Prostate gland (tissue), 2 donors: ENCODE data around the gene ALDH1L1. TPM values are rescaled to one million over a fixed set of nuclear protein-coding genes. Genes with fewer than 3 reads are reported as not detected.

Source experiments
- DNase-seq: peaks from one replicate; pipeline ENCODE4 v3.0.0-alpha.2; 2019; ENCODE audit warnings: low spot score
- H3K27ac ChIP-seq, 2 donors: fragments of 200-600 bp; sonication (generic); 2 replicates each; pipeline ENCODE4 v1.5.1; 2017 to 2019
- H3K27me3 ChIP-seq: fragments of 200-600 bp; sonication (generic); replicated peaks from 2 replicates; pipeline ENCODE4 v1.5.1; 2019; ENCODE audit not compliant: insufficient read depth
- H3K36me3 ChIP-seq, 2 donors: fragments of 200-600 bp; sonication (generic); 1 replicate in 1 of 2; 2 replicates in 1 of 2; pipeline versions ENCODE4 v1.5.1 to v1.8.1; 2017 to 2019
- H3K4me1 ChIP-seq: fragments of 200-600 bp; sonication (generic); replicated peaks from 2 replicates; pipeline ENCODE4 v1.5.1; 2019
- H3K4me3 ChIP-seq, 2 donors: fragments of 200-600 bp; sonication (generic); 2 replicates each; pipeline ENCODE4 v1.5.1; 2017 to 2019
- H3K9me3 ChIP-seq: fragments of 200-600 bp; sonication (generic); 2 replicates; pipeline ENCODE4 v1.5.1; 2017
- POLR2A ChIP-seq: fragments of 450-650 bp; IDR thresholded peaks from one replicate; pipeline ENCODE4 v1.6.1; 2016; ENCODE audit warnings: antibody characterized with exemption, mild to moderate bottlenecking
- POLR2AphosphoS5 ChIP-seq: sonication (generic); formaldehyde crosslinking; IDR thresholded peaks from one replicate; pipeline ENCODE4 v1.6.1; 2017; ENCODE audit warnings: antibody characterized with exemption
- WGBS: methylation state at CpG from one replicate; pipeline ENCODE4 v1.1.5; 2018; 5-methylcytosine and 5-hydroxymethylcytosine counted together
- intact Hi-C: fragments of 100-400 bp; cut with DNase I; formaldehyde crosslinking; loops from one replicate; pipeline ENCODE4 v1.14.2; 2022
- total RNA-seq, 2 donors: library from RNA; depleted of rRNA; stranded (reverse); fragments of >200 nt; gene quantifications; one replicate each; pipeline ENCODE4 v1.1.0, GENCODE V29; 2016
- TF ChIP-seq, protein P1 (sequence below), 4 experiments: fragments of 200-600 bp in 2 of 4; fragments of 450-650 bp in 2 of 4; sonication (generic) in 2 of 4; IDR thresholded peaks; 1 replicate in 3 of 4; 2 replicates in 1 of 4; pipeline ENCODE4 v1.5.1; 2016 to 2019; ENCODE audit warnings: antibody characterized with exemption in 4 of 4, mild to moderate bottlenecking in 2 of 4, moderate library complexity in 2 of 4

The ALDH1L1 gene
- total RNA-seq, 2 donors from 2014 or later = 19.6 to 57.3 TPM

DNA sequence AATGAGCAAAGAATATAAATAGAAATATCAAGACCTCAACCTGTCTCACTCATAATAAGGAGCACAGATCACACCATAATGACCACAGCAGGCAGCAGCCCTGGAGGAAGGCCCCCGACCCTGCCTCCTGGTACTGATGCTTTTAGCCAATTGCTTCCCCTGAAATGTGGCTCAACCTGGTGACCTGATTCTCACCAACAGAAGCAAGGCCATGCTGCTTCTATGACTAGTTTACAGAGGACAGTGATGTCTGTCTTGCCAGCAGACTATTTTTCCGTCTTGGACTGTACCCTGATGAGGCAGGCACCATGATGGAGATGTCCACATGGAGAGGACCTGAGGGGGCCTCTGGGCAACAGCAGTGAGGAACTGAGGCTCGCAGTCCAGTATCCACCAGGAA, 114.5 kb downstream of the ALDH1L1 start:
- TF ChIP-seq, protein P1, sequence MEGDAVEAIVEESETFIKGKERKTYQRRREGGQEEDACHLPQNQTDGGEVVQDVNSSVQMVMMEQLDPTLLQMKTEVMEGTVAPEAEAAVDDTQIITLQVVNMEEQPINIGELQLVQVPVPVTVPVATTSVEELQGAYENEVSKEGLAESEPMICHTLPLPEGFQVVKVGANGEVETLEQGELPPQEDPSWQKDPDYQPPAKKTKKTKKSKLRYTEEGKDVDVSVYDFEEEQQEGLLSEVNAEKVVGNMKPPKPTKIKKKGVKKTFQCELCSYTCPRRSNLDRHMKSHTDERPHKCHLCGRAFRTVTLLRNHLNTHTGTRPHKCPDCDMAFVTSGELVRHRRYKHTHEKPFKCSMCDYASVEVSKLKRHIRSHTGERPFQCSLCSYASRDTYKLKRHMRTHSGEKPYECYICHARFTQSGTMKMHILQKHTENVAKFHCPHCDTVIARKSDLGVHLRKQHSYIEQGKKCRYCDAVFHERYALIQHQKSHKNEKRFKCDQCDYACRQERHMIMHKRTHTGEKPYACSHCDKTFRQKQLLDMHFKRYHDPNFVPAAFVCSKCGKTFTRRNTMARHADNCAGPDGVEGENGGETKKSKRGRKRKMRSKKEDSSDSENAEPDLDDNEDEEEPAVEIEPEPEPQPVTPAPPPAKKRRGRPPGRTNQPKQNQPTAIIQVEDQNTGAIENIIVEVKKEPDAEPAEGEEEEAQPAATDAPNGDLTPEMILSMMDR (IDR thresholded peaks at IDR 0.05) = no peak
- no peak overlapping the region for H3K4me3 ChIP-seq
- intact Hi-C loops = no loop called here
- DNase-seq = no peak
- no peak overlapping the region for H3K27ac ChIP-seq
- H3K9me3 ChIP-seq = no peaks in the 10 kb centered on the region
- 78% methylated on average over 3 of the region's 3 CpGs for WGBS
- no peaks in the 10 kb centered on the region for H3K36me3 ChIP-seq
- no peaks in the 10 kb centered on the region for H3K27me3 ChIP-seq
- no peaks in the 10 kb centered on the region for H3K4me1 ChIP-seq

DNA sequence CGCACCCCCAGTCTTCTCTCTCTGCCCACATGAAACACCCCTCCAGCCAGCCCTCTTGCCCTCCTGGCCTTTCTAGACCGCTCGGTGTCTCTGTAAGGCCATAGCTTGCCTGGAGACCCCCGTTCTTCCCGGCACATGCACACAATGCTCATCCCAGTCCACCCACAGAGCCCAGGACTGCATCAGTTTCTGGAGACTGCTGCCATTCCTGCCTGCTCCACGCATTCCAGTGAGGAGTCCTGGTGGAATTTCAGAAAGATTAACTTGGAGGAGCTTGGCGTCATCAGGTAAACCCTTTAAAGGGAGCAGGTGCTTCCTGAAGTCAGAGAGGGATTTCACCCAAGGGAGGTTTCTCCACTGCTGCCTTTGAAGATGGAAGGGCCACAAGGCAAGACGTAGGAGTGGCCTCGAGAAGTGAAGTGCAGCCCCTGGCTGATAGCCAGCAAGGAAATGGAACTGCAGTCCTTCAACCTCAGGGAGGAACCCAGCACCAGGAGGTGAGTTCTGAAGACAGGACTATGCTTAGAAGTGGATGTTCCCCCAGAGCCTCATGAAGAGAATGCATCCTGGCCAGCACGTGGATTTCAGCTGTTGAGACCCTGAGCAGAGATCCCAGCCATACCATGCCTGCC, 115.6 kb downstream of the ALDH1L1 start:
- no peak for DNase-seq
- no peaks in the 10 kb centered on the region for H3K27me3 ChIP-seq
- WGBS = 79% methylated on average over 10 of the region's 10 CpGs
- no peak overlapping the region for H3K27ac ChIP-seq
- no peak overlapping the region for H3K4me3 ChIP-seq
- no peaks in the 10 kb centered on the region for H3K36me3 ChIP-seq
- intact Hi-C loops = no loop called here
- TF ChIP-seq POLR2A = no peak
- TF ChIP-seq, protein P1 (IDR thresholded peaks at IDR 0.05) = no peak
- no peak for TF ChIP-seq POLR2AphosphoS5
- H3K9me3 ChIP-seq = no peaks in the 10 kb centered on the region
- no peaks in the 10 kb centered on the region for H3K4me1 ChIP-seq

DNA sequence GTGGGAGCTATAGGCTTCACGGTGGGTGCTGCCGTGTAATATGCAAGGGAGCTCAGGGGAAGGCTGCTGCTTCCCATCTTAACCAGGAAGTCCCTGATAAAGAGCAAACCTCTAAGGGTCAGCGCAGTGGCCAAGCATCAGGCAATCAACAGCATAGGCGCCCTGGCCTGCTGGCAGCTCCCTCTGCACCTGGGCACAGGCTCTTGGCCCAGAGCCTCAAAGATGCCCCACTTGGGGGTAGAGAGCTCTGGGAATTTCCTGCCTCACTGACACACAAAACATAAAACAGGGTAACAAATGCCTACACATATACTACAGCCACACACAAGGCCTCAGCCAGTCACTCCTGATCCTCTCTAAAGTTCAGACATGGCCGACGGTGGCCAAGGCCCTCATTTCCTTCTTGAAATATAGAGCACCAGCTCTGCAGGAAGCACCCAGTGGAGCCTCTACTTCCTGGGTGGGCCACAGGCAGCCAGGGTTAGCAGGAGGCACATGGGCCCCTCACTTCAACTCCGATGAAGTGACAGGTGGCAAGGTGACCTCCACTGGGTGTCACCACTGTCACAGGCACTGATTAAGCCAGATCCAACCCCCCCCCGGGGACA, 116.9 kb downstream of the ALDH1L1 start:
- TF ChIP-seq POLR2AphosphoS5 (no peak), POLR2A (no peak)
- TF ChIP-seq, protein P1 (IDR thresholded peaks at IDR 0.05) = no peak
- Histone ChIP-seq H3K27ac (no peak overlapping the region), H3K27me3 (no peaks in the 10 kb centered on the region), H3K36me3 (no peaks in the 10 kb centered on the region), H3K4me1 (no peaks in the 10 kb centered on the region), H3K4me3 (no peak overlapping the region), H3K9me3 (no peaks in the 10 kb centered on the region)
- WGBS = 97% methylated on average over 8 of the region's 8 CpGs
- intact Hi-C loops = no loop called here
- no peak for DNase-seq

DNA sequence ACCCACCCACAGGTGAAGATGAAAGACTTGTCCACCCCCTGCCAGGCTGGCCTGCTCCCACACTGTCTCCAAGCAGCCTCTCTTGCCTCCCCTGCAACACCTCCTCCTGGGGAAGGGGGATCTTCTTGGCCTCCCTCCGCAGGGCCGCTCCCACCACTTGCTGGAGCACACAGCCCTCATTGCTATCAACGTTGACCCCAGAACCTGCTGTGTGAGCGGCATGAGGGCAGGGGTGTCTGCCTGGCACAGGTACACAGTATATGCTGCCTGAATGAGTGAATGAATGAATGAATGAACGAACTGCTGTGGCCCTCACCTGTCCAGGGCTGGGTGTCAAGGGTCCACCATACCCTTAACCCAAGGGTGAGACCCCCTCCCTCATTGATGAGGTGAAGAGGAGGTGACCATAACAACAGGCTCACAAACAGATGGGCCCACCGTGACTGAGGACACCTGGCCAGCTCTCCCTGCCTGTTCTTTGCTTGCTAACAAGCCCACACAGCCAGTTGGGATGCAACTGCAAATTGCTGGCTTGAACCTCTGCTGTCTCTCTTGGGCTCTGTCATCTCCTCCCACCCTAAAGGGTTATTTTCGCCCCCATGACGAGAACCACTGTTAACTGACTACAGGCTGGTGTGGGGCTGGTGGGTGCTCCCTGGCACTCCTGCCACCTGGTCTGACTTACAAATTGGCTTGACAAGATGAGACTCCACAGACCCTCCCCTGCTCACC, 118.9 kb downstream of the ALDH1L1 start:
- DNase-seq = no peak
- intact Hi-C loops = no loop called here

More for the DNA sequence above, 118.9 kb downstream of the ALDH1L1 start:
- no peaks in the 10 kb centered on the region for H3K27me3 ChIP-seq
- H3K36me3 ChIP-seq = no peaks in the 10 kb centered on the region
- no peaks in the 10 kb centered on the region for H3K4me1 ChIP-seq
- H3K4me3 ChIP-seq = no peak overlapping the region
- H3K27ac ChIP-seq = no peak overlapping the region
- 86% methylated on average over 8 of the region's 8 CpGs for WGBS
- no peak for TF ChIP-seq POLR2A
- TF ChIP-seq, protein P1 (IDR thresholded peaks at IDR 0.05) = no peak
- TF ChIP-seq POLR2AphosphoS5 = no peak
- H3K9me3 ChIP-seq = no peaks in the 10 kb centered on the region
